IMR-90 (cell line): ENCODE data around the gene CIAO2B. TPM values are rescaled to one million over a fixed set of nuclear protein-coding genes. Genes with fewer than 3 reads are reported as not detected.

Experiments
- ATAC-seq: fragments of 200-7000 bp; cut with Tn5 transposase; 2 replicates; pipeline ENCODE4 v1.9.1; 2020; ENCODE audit warnings: low read depth, mild to moderate bottlenecking, moderate library complexity
- BruUV-seq: library from RNA; stranded (reverse); fragments of 400-500 nt; replicated peaks from 2 replicates; lab custom pipeline; 2021; lab: Mats Ljungman, UMichigan
- CTCF ChIA-PET: fragments of 300-600 bp; formaldehyde crosslinking; extraction: SDS; loops from one replicate; lab custom pipeline; 2021; ENCODE audit warnings: antibody characterized with exemption; lab: Yijun Ruan, JAX
- POLR2A ChIA-PET: fragments of 300-600 bp; sonication (Branson Sonifier 250); formaldehyde crosslinking; loops from one replicate; lab custom pipeline; 2022; ENCODE audit warnings: antibody characterized with exemption; ENCODE audit not compliant: unreplicated experiment; lab: Charles Lee
- DNase-seq: peaks from one replicate; pipeline ENCODE4 v3.0.0; 2013
- H2AFZ ChIP-seq: replicated peaks from 2 replicates; pipeline ENCODE3; 2013; ENCODE audit warnings: low read length, mild to moderate bottlenecking; ENCODE audit not compliant: poor library complexity
- H2AK5ac ChIP-seq: 2 replicates; pipeline ENCODE4 v1.6.1; 2013; ENCODE audit warnings: low read depth, low read length, inconsistent platforms
- H2AK9ac ChIP-seq: replicated peaks from 2 replicates; pipeline ENCODE3; 2013; ENCODE audit warnings: mild to moderate bottlenecking, low read depth, low read length, moderate library complexity; ENCODE audit not compliant: poor library complexity
- H2BK120ac ChIP-seq: 2 replicates; pipeline ENCODE4 v1.6.1; 2013; ENCODE audit warnings: low read depth, low read length, inconsistent platforms
- H2BK15ac ChIP-seq: 3 replicates; pipeline ENCODE4 v1.6.1; 2013; ENCODE audit warnings: low read depth, low read length, inconsistent platforms
- H2BK20ac ChIP-seq: 2 replicates; pipeline ENCODE4 v1.6.1; 2013; ENCODE audit warnings: low read depth, mild to moderate bottlenecking, inconsistent platforms, low read length, moderate library complexity
- H2BK5ac ChIP-seq: 2 replicates; pipeline ENCODE4 v1.6.1; 2013; ENCODE audit warnings: mild to moderate bottlenecking, low read depth, low read length, inconsistent platforms; ENCODE audit not compliant: poor library complexity, severe bottlenecking
- H3K14ac ChIP-seq: replicated peaks from 2 replicates; pipeline ENCODE4 v1.6.1; 2013; ENCODE audit warnings: low read depth, low read length, inconsistent platforms
- H3K18ac ChIP-seq: 2 replicates; pipeline ENCODE4 v1.6.1; 2013; ENCODE audit warnings: low read depth, low read length, control low read depth
- H3K23ac ChIP-seq: 2 replicates; pipeline ENCODE4 v1.6.1; 2013; ENCODE audit warnings: low read depth, low read length, inconsistent platforms
- H3K27ac ChIP-seq: 2 replicates; pipeline ENCODE4 v1.5.1; 2013; ENCODE audit warnings: mild to moderate bottlenecking, control low read depth, low read length; ENCODE audit not compliant: insufficient read depth
- H3K27me3 ChIP-seq: 2 replicates; pipeline ENCODE4 v1.6.1; 2013; ENCODE audit warnings: low read length; ENCODE audit not compliant: control insufficient read depth, insufficient read depth
- H3K36me3 ChIP-seq: 2 replicates; pipeline ENCODE4 v1.6.1; 2013; ENCODE audit warnings: low read length, mixed read lengths; ENCODE audit not compliant: control insufficient read depth, insufficient read depth
- H3K4ac ChIP-seq: 2 replicates; pipeline ENCODE4 v1.6.1; 2013; ENCODE audit warnings: low read depth, low read length, inconsistent platforms
- H3K4me1 ChIP-seq: 2 replicates; pipeline ENCODE4 v1.6.1; 2013; ENCODE audit warnings: low read length, mixed read lengths; ENCODE audit not compliant: control insufficient read depth, insufficient read depth
- H3K4me2 ChIP-seq: 2 replicates; pipeline ENCODE4 v1.6.1; 2013; ENCODE audit warnings: low read depth, mild to moderate bottlenecking, control low read depth, low read length, moderate library complexity
- H3K4me3 ChIP-seq: 2 replicates; pipeline ENCODE4 v1.5.1; 2013; ENCODE audit warnings: low read depth, mild to moderate bottlenecking, control low read depth, low read length, moderate library complexity; ENCODE audit not compliant: insufficient read depth
- H3K56ac ChIP-seq: 2 replicates; pipeline ENCODE4 v1.6.1; 2013; ENCODE audit warnings: low read length, inconsistent platforms; ENCODE audit not compliant: insufficient read depth; ENCODE audit errors: extremely low read depth
- H3K79me1 ChIP-seq, 2 experiments: 2 replicates each; pipeline ENCODE4 v1.6.1; 2013; ENCODE audit warnings: low read length in 2 of 2, inconsistent platforms in 1 of 2, low read depth in 1 of 2
- H3K9ac ChIP-seq: 2 replicates; pipeline ENCODE4 v1.6.1; 2013; ENCODE audit warnings: low read depth, low read length, control low read depth
- H3K9me1 ChIP-seq: 2 replicates; pipeline ENCODE4 v1.6.1; 2013; ENCODE audit warnings: low read length, inconsistent platforms; ENCODE audit not compliant: insufficient read depth
- H3K9me3 ChIP-seq: 2 replicates; pipeline ENCODE4 v1.6.1; 2013; ENCODE audit warnings: low read length; ENCODE audit not compliant: control insufficient read depth, insufficient read depth
- H4K20me1 ChIP-seq: 2 replicates; pipeline ENCODE4 v1.6.1; 2013; ENCODE audit warnings: low read length, inconsistent platforms; ENCODE audit not compliant: insufficient read depth
- H4K5ac ChIP-seq: 2 replicates; pipeline ENCODE4 v1.6.1; 2013; ENCODE audit warnings: mild to moderate bottlenecking, low read depth, low read length, control low read depth
- H4K8ac ChIP-seq, 2 experiments: 2 replicates each; pipeline ENCODE4 v1.6.1; 2013; ENCODE audit warnings: low read depth in 2 of 2, low read length in 2 of 2, control low read depth in 1 of 2, inconsistent platforms in 1 of 2
- H4K91ac ChIP-seq: 2 replicates; pipeline ENCODE4 v1.6.1; 2013; ENCODE audit warnings: low read depth, low read length, inconsistent platforms; ENCODE audit not compliant: insufficient read depth
- BHLHE40 ChIP-seq: fragments of 150-350 bp; IDR thresholded peaks from 2 replicates; pipeline ENCODE4 v1.6.1; 2016; ENCODE audit warnings: mild to moderate bottlenecking, low read depth, low read length
- CEBPB ChIP-seq: IDR thresholded peaks from 2 replicates; pipeline ENCODE4 v1.6.1; 2012; ENCODE audit warnings: low read depth, low read length, improper control_type of control experiment
- CHD1 ChIP-seq: IDR thresholded peaks from 2 replicates; pipeline ENCODE4 v1.6.1; 2012; ENCODE audit warnings: low read depth, low read length, improper control_type of control experiment
- FOS ChIP-seq: fragments of 150-350 bp; IDR thresholded peaks from 2 replicates; pipeline ENCODE4 v1.6.1; 2016; ENCODE audit warnings: low read depth, low read length
- MAZ ChIP-seq: IDR thresholded peaks from 2 replicates; pipeline ENCODE4 v1.6.1; 2012; ENCODE audit warnings: low read depth, mild to moderate bottlenecking, low read length, improper control_type of control experiment, moderate library complexity, borderline replicate concordance
- MXI1 ChIP-seq: IDR thresholded peaks from 2 replicates; pipeline ENCODE4 v1.6.1; 2012; ENCODE audit warnings: low read depth, mild to moderate bottlenecking, low read length, moderate library complexity, borderline replicate concordance
- POLR2A ChIP-seq: IDR thresholded peaks from 2 replicates; pipeline ENCODE4 v1.6.1; 2012; ENCODE audit warnings: mild to moderate bottlenecking, low read depth, low read length
- RAD21 ChIP-seq: IDR thresholded peaks from 2 replicates; pipeline ENCODE4 v1.6.1; 2012; ENCODE audit warnings: low read length, improper control_type of control experiment
- USF2 ChIP-seq: fragments of 150-350 bp; IDR thresholded peaks from 2 replicates; pipeline ENCODE4 v1.6.1; 2017; ENCODE audit warnings: mild to moderate bottlenecking, antibody characterized with exemption, low read length, low read depth
- WGBS, 2 experiments: methylation state at CpG; one replicate each; pipeline versions ENCODE4 v1.1.5 to v1.1.7; 2013; ENCODE audit warnings: missing lambda C conversion rate in 2 of 2; ENCODE audit not compliant: insufficient read length in 1 of 2; ENCODE audit errors: extremely low coverage in 2 of 2; 5-methylcytosine and 5-hydroxymethylcytosine counted together
- dilution Hi-C: fragments of 300-500 bp; cut with HindIII; formaldehyde crosslinking; loops from one replicate; pipeline ENCODE4 v1.14.3; 2018; ENCODE audit warnings: low sequenced_read_pairs; ENCODE audit not compliant: unreplicated experiment
- in situ Hi-C: fragments of 300-500 bp; cut with MboI; formaldehyde crosslinking; loops from 3 replicates; pipeline ENCODE4 v1.14.3; 2019; ENCODE audit warnings: low sequenced_read_pairs, inconsistent platforms, mixed read lengths
- intact Hi-C: fragments of 100-400 bp; cut with micrococcal nuclease; formaldehyde crosslinking; loops from 2 replicates; pipeline ENCODE4 v1.10.0; 2022
- polyA plus RNA-seq, 3 experiments: library from polyadenylated mRNA; depleted of rRNA; stranded (reverse); fragments of >200 nt; gene quantifications; 2 replicates each; pipeline ENCODE4 v1.2.3, GENCODE V29; 2012; ENCODE audit warnings: low replicate concordance in 1 of 3
- total RNA-seq: library from RNA; depleted of rRNA; stranded (reverse); fragments of >200 nt; gene quantifications from 2 replicates; pipeline ENCODE4 v1.2.3, GENCODE V29; 2012

CIAO2B gene
- total and polyA plus RNA-seq, 2 of the 4 experiments (the other 2 are of a cell fraction), result 148 to 234 TPM

GRCh38 chr16:66904846-66905632, 29.2 kb downstream of the CIAO2B start:
- Histone ChIP-seq H3K4me3 (no peak overlapping the region), H2AK5ac (peak overlapping the region; percentile 89; the same call in 1 of the 2 replicates), H2BK15ac (peak overlapping the region; percentile 80; the same call in 2 of the 3 replicates), H2BK20ac (peak overlapping the region; percentile 95), H2AK9ac (peak overlapping the region; percentile 45), H3K27ac (peak overlapping the region; percentile 61), H3K27me3 (no peaks in the 10 kb centered on the region), H3K56ac (peak overlapping the region; percentile 42; the same call in 1 of the 2 replicates), H2BK5ac (peak overlapping the region; percentile 61), H2AFZ (peak overlapping the region; percentile 69), H3K9me1 (peaks cover 42% of the 10 kb centered on the region), H4K91ac (peak overlapping the region; percentile 89), H4K5ac (peak overlapping the region; percentile 65), H3K9ac (peak overlapping the region; percentile 9; the same call in 1 of the 2 replicates), H3K14ac (peak overlapping the region; percentile 90), H3K4me2 (peak overlapping the region; percentile 54), H3K4me1 (peaks cover 36% of the 10 kb centered on the region), H3K79me1 (peaks cover 0 to 10% of the 10 kb centered on the region in 2 experiments; a peak in 2 of 4 replicates), H4K8ac (peak overlapping the region; percentile 52 to 97; a peak in 3 of 4 replicates), H3K4ac (peak overlapping the region; percentile 96), H2BK120ac (peak overlapping the region; percentile 98), H3K9me3 (no peaks in the 10 kb centered on the region), H3K18ac (peak overlapping the region; percentile 85), H4K20me1 (no peaks in the 10 kb centered on the region), H3K23ac (peak overlapping the region; percentile 98), H3K36me3 (no peaks in the 10 kb centered on the region)
- peak; percentile 68 for ATAC-seq
- ChIA-PET POLR2A (interaction anchor here (0.5 kb wide), 1 partner anchor 15 kb away, joined by 4 read pairs; no protein-coding TSS in a partner anchor), CTCF (interaction anchor here (1.0 to 1.4 kb wide), 3 partner anchors 24 to 250 kb away, joined by 3 to 5 read pairs (median 4); no protein-coding TSS in a partner anchor)
- dilution Hi-C loops, result no loop called here
- WGBS, 2 experiments, result 30% methylated on average over 2 of the region's 16 CpGs; no CpG with 5 or more reads in 1 of the 2 experiments
- intact Hi-C loops, result no loop called here
- peak; percentile 82 for DNase-seq
- no TSS peak for BruUV-seq
- peak; percentile 15; the same call in 1 of the 2 replicates for TF ChIP-seq MAZ
- peak; percentile 1; the same call in 1 of the 2 replicates for TF ChIP-seq FOS
- no peak for TF ChIP-seq CEBPB
- TF ChIP-seq RAD21, result no peak
- peak; percentile 51; the same call in 1 of the 2 replicates for TF ChIP-seq MXI1
- TF ChIP-seq POLR2A, result no peak; the same call in 1 of the 2 replicates
- TF ChIP-seq USF2, result peak; percentile 51; the same call in 1 of the 2 replicates
- peak; percentile 75 for TF ChIP-seq BHLHE40
- TF ChIP-seq CHD1, result peak; percentile 51; the same call in 1 of the 2 replicates
- in situ Hi-C loops, result no loop called here
